OCI-LY3 (cell line): ENCODE data around the gene TMEM63B.

ENCODE experiments used
- EZH2phosphoT487 ChIP-seq: fragments of 200-600 bp; shearing (Covaris generic); IDR thresholded peaks from 2 replicates; pipeline ENCODE4 v1.6.1; 2018; ENCODE audit warnings: antibody characterized with exemption, mixed run types, low read depth
- TF ChIP-seq, protein P1 (sequence below): fragments of 200-600, 300-600 bp; sonication (generic); IDR thresholded peaks from 2 replicates; pipeline ENCODE4 v1.5.1; 2014; ENCODE audit warnings: antibody characterized with exemption, low read length, low read depth

DNA sequence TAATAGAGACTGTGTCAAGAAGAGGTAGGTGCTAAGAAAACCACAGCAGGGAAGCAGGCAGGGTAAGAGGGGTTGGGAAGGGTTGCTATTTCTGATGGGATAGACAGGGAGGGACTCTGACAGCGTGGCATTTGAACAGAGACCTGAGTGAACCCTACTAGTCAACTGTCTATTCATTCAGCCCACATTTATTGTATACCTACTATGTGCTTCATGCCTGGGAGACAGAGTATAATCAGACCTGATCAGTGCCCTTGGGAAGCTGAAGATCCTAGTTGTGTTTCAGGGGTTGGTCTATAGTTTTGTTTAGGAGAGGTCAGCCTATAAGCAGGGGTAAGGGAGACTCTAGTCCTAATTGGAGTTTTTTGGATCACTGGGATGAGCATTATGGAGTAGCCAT, 16.4 kb downstream of the TMEM63B start:
- TF ChIP-seq, protein P1, sequence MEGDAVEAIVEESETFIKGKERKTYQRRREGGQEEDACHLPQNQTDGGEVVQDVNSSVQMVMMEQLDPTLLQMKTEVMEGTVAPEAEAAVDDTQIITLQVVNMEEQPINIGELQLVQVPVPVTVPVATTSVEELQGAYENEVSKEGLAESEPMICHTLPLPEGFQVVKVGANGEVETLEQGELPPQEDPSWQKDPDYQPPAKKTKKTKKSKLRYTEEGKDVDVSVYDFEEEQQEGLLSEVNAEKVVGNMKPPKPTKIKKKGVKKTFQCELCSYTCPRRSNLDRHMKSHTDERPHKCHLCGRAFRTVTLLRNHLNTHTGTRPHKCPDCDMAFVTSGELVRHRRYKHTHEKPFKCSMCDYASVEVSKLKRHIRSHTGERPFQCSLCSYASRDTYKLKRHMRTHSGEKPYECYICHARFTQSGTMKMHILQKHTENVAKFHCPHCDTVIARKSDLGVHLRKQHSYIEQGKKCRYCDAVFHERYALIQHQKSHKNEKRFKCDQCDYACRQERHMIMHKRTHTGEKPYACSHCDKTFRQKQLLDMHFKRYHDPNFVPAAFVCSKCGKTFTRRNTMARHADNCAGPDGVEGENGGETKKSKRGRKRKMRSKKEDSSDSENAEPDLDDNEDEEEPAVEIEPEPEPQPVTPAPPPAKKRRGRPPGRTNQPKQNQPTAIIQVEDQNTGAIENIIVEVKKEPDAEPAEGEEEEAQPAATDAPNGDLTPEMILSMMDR: no peak
- TF ChIP-seq EZH2phosphoT487: no peak
